Trophoblast cell (in vitro differentiated cells and primary cell): Measurements from ENCODE around the gene TMEM186.

Source experiments
- DNase-seq, 2 donors: peaks; one replicate each; pipeline ENCODE4 v3.0.0-alpha.2; 2016
- H2AFZ ChIP-seq: 2 replicates; pipeline ENCODE4 v1.6.1; 2013; ENCODE audit warnings: low read length, moderate library complexity, mild to moderate bottlenecking; ENCODE audit not compliant: insufficient read depth, poor library complexity
- H2AK5ac ChIP-seq: 2 replicates; pipeline ENCODE4 v1.6.1; 2013; ENCODE audit warnings: mild to moderate bottlenecking, low read length
- H2BK120ac ChIP-seq: 2 replicates; pipeline ENCODE4 v1.6.1; 2013; ENCODE audit warnings: low read length, mild to moderate bottlenecking, moderate library complexity; ENCODE audit not compliant: insufficient read depth, poor library complexity
- H2BK12ac ChIP-seq: 2 replicates; pipeline ENCODE4 v1.6.1; 2013; ENCODE audit warnings: mild to moderate bottlenecking, low read length, moderate library complexity
- H2BK5ac ChIP-seq: 2 replicates; pipeline ENCODE4 v1.6.1; 2013; ENCODE audit warnings: low read length, low read depth, moderate library complexity, mild to moderate bottlenecking; ENCODE audit not compliant: poor library complexity
- H3K14ac ChIP-seq: 2 replicates; pipeline ENCODE4 v1.6.1; 2013; ENCODE audit warnings: mild to moderate bottlenecking, low read length
- H3K18ac ChIP-seq: 2 replicates; pipeline ENCODE4 v1.6.1; 2013; ENCODE audit warnings: mild to moderate bottlenecking, low read length
- H3K23ac ChIP-seq: 2 replicates; pipeline ENCODE4 v1.6.1; 2013; ENCODE audit warnings: low read length
- H3K27ac ChIP-seq: 2 replicates; pipeline ENCODE4 v1.5.1; 2013; ENCODE audit warnings: low read depth, mild to moderate bottlenecking, inconsistent platforms, low read length, moderate library complexity
- H3K27me3 ChIP-seq: 2 replicates; pipeline ENCODE4 v1.6.1; 2013; ENCODE audit warnings: inconsistent platforms, mild to moderate bottlenecking, low read length, moderate library complexity; ENCODE audit not compliant: insufficient read depth
- H3K36me3 ChIP-seq, 2 experiments: 1 replicate in 1 of 2; 2 replicates in 1 of 2; pipeline ENCODE4 v1.6.1; 2013; ENCODE audit warnings: low read length in 2 of 2, mild to moderate bottlenecking in 2 of 2, moderate library complexity in 1 of 2; ENCODE audit not compliant: insufficient read depth in 2 of 2, control insufficient read depth in 1 of 2
- H3K4ac ChIP-seq: 2 replicates; pipeline ENCODE4 v1.6.1; 2013; ENCODE audit warnings: low read depth, mild to moderate bottlenecking, low read length, moderate library complexity
- H3K4me1 ChIP-seq, 2 experiments: 1 replicate in 1 of 2; 2 replicates in 1 of 2; pipeline ENCODE4 v1.6.1; 2013; ENCODE audit warnings: low read length in 2 of 2, mild to moderate bottlenecking in 2 of 2, moderate library complexity in 1 of 2; ENCODE audit not compliant: insufficient read depth in 2 of 2, control insufficient read depth in 1 of 2
- H3K4me2 ChIP-seq: 2 replicates; pipeline ENCODE4 v1.6.1; 2013; ENCODE audit warnings: inconsistent platforms, mild to moderate bottlenecking, low read length, moderate library complexity
- H3K4me3 ChIP-seq: 2 replicates; pipeline ENCODE4 v1.5.1; 2013; ENCODE audit warnings: mild to moderate bottlenecking, low read depth, low read length, inconsistent platforms
- H3K79me1 ChIP-seq: one replicate; pipeline ENCODE4 v1.6.1; 2013; ENCODE audit warnings: low read length
- H3K79me2 ChIP-seq: 2 replicates; pipeline ENCODE4 v1.6.1; 2013; ENCODE audit warnings: low read length, mild to moderate bottlenecking; ENCODE audit not compliant: control insufficient read depth, insufficient read depth, poor library complexity
- H3K9ac ChIP-seq: 2 replicates; pipeline ENCODE4 v1.6.1; 2013; ENCODE audit warnings: mild to moderate bottlenecking, low read length
- H3K9me3 ChIP-seq: 2 replicates; pipeline ENCODE4 v1.6.1; 2013; ENCODE audit warnings: low read depth, mild to moderate bottlenecking, control low read depth, inconsistent platforms, low read length; ENCODE audit not compliant: insufficient read depth
- H4K12ac ChIP-seq: 2 replicates; pipeline ENCODE4 v1.6.1; 2013; ENCODE audit warnings: low read depth, mild to moderate bottlenecking, low read length, moderate library complexity
- H4K8ac ChIP-seq: 2 replicates; pipeline ENCODE4 v1.6.1; 2013; ENCODE audit warnings: low read depth, mild to moderate bottlenecking, low read length, moderate library complexity
- H4K91ac ChIP-seq: one replicate; pipeline ENCODE4 v1.6.1; 2013; ENCODE audit warnings: low read depth, mild to moderate bottlenecking, low read length, moderate library complexity
- WGBS: extraction: QIAGEN DNeasy Blood & Tissue Kit; methylation state at CpG from one replicate; pipeline ENCODE4 v1.1.7; 2013; ENCODE audit warnings: missing lambda C conversion rate; ENCODE audit not compliant: insufficient read length, insufficient coverage; ENCODE audit errors: extremely low coverage; 5-methylcytosine and 5-hydroxymethylcytosine counted together

TMEM186 gene

GRCh38 chr16:8773537-8773936 lies 23.9 kb downstream of the TMEM186 start:
- Histone ChIP-seq H4K91ac (no peak overlapping the region), H3K9me3 (peaks cover 4% of the 10 kb centered on the region), H2BK12ac (no peak overlapping the region), H3K27me3 (no peaks in the 10 kb centered on the region), H3K9ac (no peak overlapping the region), H4K8ac (no peak overlapping the region), H2AFZ (no peak overlapping the region), H3K4me3 (no peak overlapping the region), H4K12ac (no peak overlapping the region), H3K4me2 (no peak overlapping the region), H3K4ac (no peak overlapping the region), H3K18ac (no peak overlapping the region), H2BK5ac (no peak overlapping the region), H3K79me2 (no peaks in the 10 kb centered on the region), H3K36me3 (no peaks in the 10 kb centered on the region), H3K23ac (no peak overlapping the region), H3K79me1 (no peaks in the 10 kb centered on the region), H3K27ac (no peak overlapping the region), H3K14ac (no peak overlapping the region), H2AK5ac (no peak overlapping the region), H3K4me1 (no peaks in the 10 kb centered on the region), H2BK120ac (no peak overlapping the region)
- no CpG with 5 or more reads among the region's 3 CpGs for WGBS
- DNase-seq = no peak

- WGBS = no CpG with 5 or more reads among the region's 12 CpGs
- no peak overlapping the region for H2AK5ac ChIP-seq
- H3K4me3 ChIP-seq = no peak overlapping the region
- DNase-seq = no peak
- no peak overlapping the region for H3K14ac ChIP-seq
- peaks cover 1% of the 10 kb centered on the region for H3K9me3 ChIP-seq
- H4K12ac ChIP-seq = no peak overlapping the region
- H3K36me3 ChIP-seq = no peaks in the 10 kb centered on the region
- no peak overlapping the region for H3K4ac ChIP-seq
- no peaks in the 10 kb centered on the region for H3K79me2 ChIP-seq
- no peaks in the 10 kb centered on the region for H3K27me3 ChIP-seq
- peak overlapping the region; percentile 39 for H3K9ac ChIP-seq
- no peak overlapping the region for H2BK120ac ChIP-seq
- no peaks in the 10 kb centered on the region for H3K79me1 ChIP-seq
- H2BK5ac ChIP-seq = no peak overlapping the region
- H4K91ac ChIP-seq = no peak overlapping the region
- no peak overlapping the region for H3K27ac ChIP-seq
- H2AFZ ChIP-seq = no peak overlapping the region
- no peak overlapping the region for H2BK12ac ChIP-seq
- no peak overlapping the region for H4K8ac ChIP-seq
- H3K18ac ChIP-seq = no peak overlapping the region
- H3K23ac ChIP-seq = no peak overlapping the region
- no peak overlapping the region for H3K4me2 ChIP-seq
- H3K4me1 ChIP-seq = no peaks in the 10 kb centered on the region
Observed at GRCh38 chr16:8768692-8769091, 28.7 kb downstream of the TMEM186 start.

- Histone ChIP-seq H3K4me1 (no peaks in the 10 kb centered on the region), H3K9me3 (peaks cover 1% of the 10 kb centered on the region), H3K23ac (no peak overlapping the region), H3K27me3 (no peaks in the 10 kb centered on the region), H2BK120ac (no peak overlapping the region), H2BK12ac (no peak overlapping the region), H3K4me2 (no peak overlapping the region), H3K79me2 (no peaks in the 10 kb centered on the region), H2BK5ac (no peak overlapping the region), H2AFZ (no peak overlapping the region), H3K4ac (no peak overlapping the region), H3K27ac (no peak overlapping the region), H4K12ac (no peak overlapping the region), H3K9ac (no peak overlapping the region), H4K8ac (no peak overlapping the region), H3K14ac (no peak overlapping the region), H2AK5ac (no peak overlapping the region), H4K91ac (no peak overlapping the region), H3K4me3 (no peak overlapping the region), H3K36me3 (no peaks in the 10 kb centered on the region), H3K79me1 (no peaks in the 10 kb centered on the region), H3K18ac (no peak overlapping the region)
- no CpG with 5 or more reads among the region's 12 CpGs for WGBS
- DNase-seq = no peak
Observed at GRCh38 chr16:8768283-8768682, 29.2 kb downstream of the TMEM186 start.

- H3K27me3 ChIP-seq = no peaks in the 10 kb centered on the region
- no peaks in the 10 kb centered on the region for H3K36me3 ChIP-seq
- no peak overlapping the region for H3K14ac ChIP-seq
- H3K9ac ChIP-seq = no peak overlapping the region
- H4K12ac ChIP-seq = no peak overlapping the region
- no peak overlapping the region for H3K4ac ChIP-seq
- H3K18ac ChIP-seq = no peak overlapping the region
- H3K27ac ChIP-seq = no peak overlapping the region
- no peak overlapping the region for H2AFZ ChIP-seq
- H3K79me2 ChIP-seq = no peaks in the 10 kb centered on the region
- H4K8ac ChIP-seq = no peak overlapping the region
- H3K79me1 ChIP-seq = no peaks in the 10 kb centered on the region
- H2BK12ac ChIP-seq = no peak overlapping the region
- H2AK5ac ChIP-seq = no peak overlapping the region
- no CpG with 5 or more reads among the region's 8 CpGs for WGBS
- H3K23ac ChIP-seq = no peak overlapping the region
- H3K4me3 ChIP-seq = no peak overlapping the region
- H2BK120ac ChIP-seq = no peak overlapping the region
- no peak for DNase-seq
- peaks cover 2% of the 10 kb centered on the region for H3K9me3 ChIP-seq
- no peaks in the 10 kb centered on the region for H3K4me1 ChIP-seq
- H3K4me2 ChIP-seq = no peak overlapping the region
- no peak overlapping the region for H4K91ac ChIP-seq
- no peak overlapping the region for H2BK5ac ChIP-seq
Observed at GRCh38 chr16:8767176-8767575, 30.3 kb downstream of the TMEM186 start.
